ENCODE data around the gene TENM3.

DNA sequence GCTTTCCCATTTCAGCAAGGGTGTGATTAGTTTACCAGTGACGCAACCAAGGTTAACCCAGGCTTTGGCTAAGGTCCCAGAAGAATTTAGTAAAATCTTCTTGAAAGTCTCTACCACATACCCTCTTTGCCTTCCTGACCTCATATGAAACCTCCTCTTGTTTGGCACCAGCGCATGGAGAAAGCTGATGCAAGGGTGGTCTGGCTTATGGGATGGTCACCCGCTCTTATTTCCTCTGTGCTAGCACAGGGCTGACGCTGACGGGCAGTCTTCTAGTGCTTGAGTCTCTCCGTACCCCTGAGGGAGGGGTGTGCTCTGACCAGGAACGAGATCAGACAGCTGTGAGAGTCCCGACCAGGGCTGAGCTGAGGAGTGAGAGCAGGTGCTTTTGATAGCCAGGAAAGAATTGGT, 137.6 kb downstream of the TENM3 start:
- TF ChIP-seq USF2 (IDR thresholded peaks at IDR 0.05; ENCODE audit: borderline replicate concordance, low read depth, low read length) (no peak), CTCF (IDR thresholded peaks at IDR 0.05) (no peak), MAX (IDR thresholded peaks at IDR 0.05; ENCODE audit: low read depth) (no peak), SMC3 (IDR thresholded peaks at IDR 0.05; ENCODE audit: low read depth, low read length) (no peak)
